ENCODE results near the gene BRD4. TPM values are rescaled to one million over a fixed set of nuclear protein-coding genes. Genes with fewer than 3 reads are reported as not detected.

The BRD4 gene
- total RNA-seq, 1 donor from 2014 or later = 104 TPM

GRCh38 chr19:15241259-15241910 is 91.0 kb downstream of the BRD4 start:
- H3K36me3 Mint-ChIP-seq (ENCODE audit: low read depth) = peaks cover 34% of the 10 kb centered on the region
- H3K27ac Mint-ChIP-seq (ENCODE audit: unreplicated experiment) = no peak overlapping the region
- no peaks in the 10 kb centered on the region for H3K27me3 Mint-ChIP-seq (ENCODE audit: low read depth)
- no peak for DNase-seq (ENCODE audit: low spot score)
- H3K4me3 Mint-ChIP-seq (ENCODE audit: unreplicated experiment) = no peak overlapping the region
- H3K9me3 Mint-ChIP-seq (ENCODE audit: low read depth) = no peaks in the 10 kb centered on the region
- H3K4me1 Mint-ChIP-seq (ENCODE audit: low read depth) = peaks cover 15% of the 10 kb centered on the region
- no peak for TF ChIP-seq CTCF (IDR thresholded peaks at IDR 0.05)

DNA sequence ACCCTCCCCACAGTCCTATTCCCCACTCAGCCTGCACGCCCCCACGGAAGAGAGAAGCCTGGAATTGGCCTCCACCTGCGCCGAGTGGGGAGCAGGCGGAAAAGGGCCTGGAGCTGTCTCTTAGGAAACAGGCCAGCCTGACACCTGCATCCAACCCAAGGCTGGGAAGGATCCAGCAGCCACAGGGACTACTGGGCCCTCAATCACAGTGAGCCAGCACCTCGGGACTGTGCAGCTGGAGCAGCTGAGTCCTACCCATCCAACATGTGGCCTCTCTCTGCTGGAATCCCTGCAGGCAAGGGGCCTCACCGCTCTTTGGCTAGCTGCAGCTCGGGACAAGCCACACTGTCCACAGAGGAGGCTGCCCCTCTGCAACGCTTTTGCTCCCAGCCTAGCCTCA is 91.8 kb downstream of the BRD4 start:
- Mint-ChIP-seq H3K27me3 (ENCODE audit: low read depth) (no peaks in the 10 kb centered on the region), H3K27ac (ENCODE audit: unreplicated experiment) (no peak overlapping the region), H3K36me3 (ENCODE audit: low read depth) (peaks cover 35% of the 10 kb centered on the region), H3K9me3 (ENCODE audit: low read depth) (no peaks in the 10 kb centered on the region), H3K4me1 (ENCODE audit: low read depth) (peaks cover 10% of the 10 kb centered on the region), H3K4me3 (ENCODE audit: unreplicated experiment) (no peak overlapping the region)
- TF ChIP-seq CTCF (IDR thresholded peaks at IDR 0.05) = no peak
- no peak for DNase-seq (ENCODE audit: low spot score)

DNA sequence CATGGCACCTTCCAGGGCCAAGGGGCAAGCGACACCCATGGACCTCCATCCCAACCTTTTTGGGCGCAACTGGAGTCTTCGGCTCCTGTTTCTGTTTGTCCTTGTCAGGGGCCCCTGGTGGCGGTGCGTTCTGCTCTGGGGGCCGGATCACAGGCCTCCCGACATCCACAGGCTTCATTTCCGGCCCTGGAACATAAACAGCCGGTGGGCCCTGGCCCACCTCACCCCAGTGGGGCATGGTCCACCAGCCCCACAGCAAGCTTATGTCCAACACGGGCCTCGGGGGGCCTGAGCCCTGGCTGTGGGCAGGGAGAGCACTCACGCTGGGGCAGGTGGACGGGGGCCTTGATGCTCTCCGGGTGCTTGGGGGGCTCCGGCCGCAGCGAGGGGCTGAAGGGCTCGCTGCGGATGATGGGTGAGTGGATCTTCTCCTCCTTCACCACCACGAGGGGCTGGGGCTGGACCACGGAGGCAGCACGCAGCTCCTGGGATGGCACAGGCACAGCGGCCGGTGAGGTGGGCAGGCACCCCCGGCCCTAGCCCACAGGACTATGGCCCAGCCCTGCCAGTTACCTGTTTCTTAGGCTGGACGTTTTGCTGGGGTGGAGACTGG is 92.9 kb downstream of the BRD4 start:
- no peak for DNase-seq (ENCODE audit: low spot score)

DNA sequence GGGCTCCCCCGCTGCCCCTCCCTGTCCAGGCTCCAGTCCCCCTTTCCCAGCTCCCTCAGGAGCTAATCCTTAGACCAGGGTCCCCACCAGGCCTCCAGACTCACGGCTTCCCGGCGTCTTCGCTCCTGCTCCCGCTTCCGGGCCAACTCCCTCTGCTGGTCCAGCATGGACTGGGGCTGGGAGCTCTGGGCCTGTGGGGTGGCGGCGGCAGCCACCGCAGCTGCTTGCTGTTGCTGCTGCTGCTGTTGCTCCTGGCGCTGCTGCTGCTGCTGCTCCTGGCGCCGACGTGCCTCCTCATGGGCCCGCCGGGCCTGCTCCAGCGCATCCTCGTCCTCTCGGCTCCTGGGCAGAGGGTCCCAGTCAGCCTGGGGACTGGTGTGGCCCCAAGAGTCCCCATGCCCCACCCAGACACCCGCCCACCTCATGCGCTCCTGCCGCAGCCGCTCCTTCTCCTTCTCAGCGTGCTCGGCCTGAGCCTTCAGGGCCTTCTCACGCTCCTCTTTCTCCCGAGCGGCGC is 93.6 kb downstream of the BRD4 start:
- Mint-ChIP-seq H3K4me1 (ENCODE audit: low read depth) (peaks cover 7% of the 10 kb centered on the region), H3K27ac (ENCODE audit: unreplicated experiment) (no peak overlapping the region), H3K27me3 (ENCODE audit: low read depth) (no peaks in the 10 kb centered on the region), H3K4me3 (ENCODE audit: unreplicated experiment) (no peak overlapping the region), H3K36me3 (ENCODE audit: low read depth) (peaks cover 30% of the 10 kb centered on the region), H3K9me3 (ENCODE audit: low read depth) (no peaks in the 10 kb centered on the region)
- TF ChIP-seq CTCF (IDR thresholded peaks at IDR 0.05) = peak; percentile 13
- DNase-seq (ENCODE audit: low spot score) = no peak

More for the DNA sequence above, 92.9 kb downstream of the BRD4 start:
- TF ChIP-seq CTCF (IDR thresholded peaks at IDR 0.05) = no peak
- Mint-ChIP-seq H3K4me1 (ENCODE audit: low read depth) (peaks cover 7% of the 10 kb centered on the region), H3K36me3 (ENCODE audit: low read depth) (peaks cover 34% of the 10 kb centered on the region), H3K4me3 (ENCODE audit: unreplicated experiment) (no peak overlapping the region), H3K27ac (ENCODE audit: unreplicated experiment) (no peak overlapping the region), H3K9me3 (ENCODE audit: low read depth) (no peaks in the 10 kb centered on the region), H3K27me3 (ENCODE audit: low read depth) (no peaks in the 10 kb centered on the region)

GRCh38 chr19:15237759-15238638 is 94.3 kb downstream of the BRD4 start:
- Mint-ChIP-seq H3K4me1 (ENCODE audit: low read depth) (peaks cover 7% of the 10 kb centered on the region), H3K36me3 (ENCODE audit: low read depth) (peaks cover 27% of the 10 kb centered on the region), H3K4me3 (ENCODE audit: unreplicated experiment) (no peak overlapping the region), H3K9me3 (ENCODE audit: low read depth) (no peaks in the 10 kb centered on the region), H3K27ac (ENCODE audit: unreplicated experiment) (no peak overlapping the region), H3K27me3 (ENCODE audit: low read depth) (no peaks in the 10 kb centered on the region)
- TF ChIP-seq CTCF (IDR thresholded peaks at IDR 0.05) = no peak
- no peak for DNase-seq (ENCODE audit: low spot score)

All from chondrocyte (in vitro differentiated cells).